Head of caudate nucleus (tissue), 42 donors: Measurements from ENCODE around the gene MCM9.
A peak's percentile ranks its signal among the peaks of the same experiment; 100 is the strongest.
"Not testable (repeated sequence)": the region's sequence is repeated elsewhere in the genome, so short reads cannot be mapped to it uniquely, and the experiment has no call there.

Source experiments
- DNase-seq, 42 donors: peaks; one replicate each; pipeline versions ENCODE4 v3.0.0 to v3.0.0-alpha.2; 2020 to 2021; ENCODE audit warnings: mixed read lengths in 7 of 42
- intact Hi-C: fragments of 100-400 bp; cut with DNase I; formaldehyde crosslinking; loops from one replicate; pipeline ENCODE4 v1.15.0; 2022

MCM9 gene

DNA sequence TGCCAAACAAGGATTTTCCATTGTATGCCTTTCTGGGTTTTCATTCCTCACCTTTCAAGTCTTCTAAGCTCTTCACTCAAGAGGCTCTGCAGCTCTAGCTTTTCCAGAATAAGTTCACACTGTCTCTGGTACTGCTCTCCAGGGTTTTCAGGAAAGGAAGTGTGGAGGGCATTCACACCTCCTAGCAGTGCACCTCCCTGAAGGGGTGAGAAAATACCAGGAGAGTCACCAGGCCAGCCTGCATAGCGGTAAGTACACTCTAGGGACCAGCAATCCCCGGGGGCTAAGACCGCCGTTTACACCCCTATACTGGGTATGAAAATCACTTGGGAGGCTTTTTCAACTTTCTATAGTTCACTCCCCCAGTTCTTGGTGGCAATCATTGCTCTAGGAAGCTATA lies 108.9 kb downstream of the MCM9 start:
- DNase-seq: no peak
- intact Hi-C loops: no loop called here

DNA sequence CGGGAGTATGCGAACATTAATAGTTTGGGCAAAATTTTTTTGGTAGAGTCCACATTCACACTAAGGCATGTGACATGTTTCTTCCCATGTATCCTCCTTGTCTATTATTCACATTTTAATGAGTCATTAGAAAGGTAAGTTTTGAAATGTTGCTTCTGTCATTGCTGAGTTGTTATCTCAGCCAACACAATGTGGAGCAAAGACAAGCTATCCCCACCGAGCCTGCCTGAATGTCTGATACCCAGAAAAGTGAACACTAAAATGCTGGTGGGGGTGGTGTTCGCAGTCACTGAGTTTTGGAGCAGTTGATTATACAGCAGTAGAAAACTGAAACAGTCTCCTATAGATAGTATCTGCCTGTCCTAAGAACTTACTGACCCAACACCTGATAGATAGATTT lies 109.3 kb downstream of the MCM9 start:
- intact Hi-C loops: no loop called here

DNA sequence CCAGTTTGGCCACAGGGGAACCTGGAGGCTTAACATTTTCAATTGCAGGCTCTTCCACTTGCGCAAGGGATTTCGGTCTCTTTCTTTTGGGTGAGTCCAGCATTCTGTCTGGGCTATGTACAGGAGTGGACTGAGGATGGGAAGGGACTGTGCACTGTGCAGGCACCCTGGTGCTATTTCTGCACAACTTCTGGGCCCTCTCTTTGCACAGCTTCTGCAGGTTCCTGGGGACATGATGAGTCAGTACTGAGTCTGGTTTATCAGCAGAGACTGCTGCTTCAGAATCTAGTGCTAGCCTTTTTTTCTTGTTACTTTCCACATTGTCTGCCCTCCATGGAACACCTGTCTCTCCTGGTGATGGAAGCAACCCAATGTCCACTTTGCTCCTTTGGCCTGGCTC lies 119.5 kb downstream of the MCM9 start:
- intact Hi-C loops: no loop called here
- no peak for DNase-seq

More for the DNA sequence above, 109.3 kb downstream of the MCM9 start:
- no peak for DNase-seq

DNA sequence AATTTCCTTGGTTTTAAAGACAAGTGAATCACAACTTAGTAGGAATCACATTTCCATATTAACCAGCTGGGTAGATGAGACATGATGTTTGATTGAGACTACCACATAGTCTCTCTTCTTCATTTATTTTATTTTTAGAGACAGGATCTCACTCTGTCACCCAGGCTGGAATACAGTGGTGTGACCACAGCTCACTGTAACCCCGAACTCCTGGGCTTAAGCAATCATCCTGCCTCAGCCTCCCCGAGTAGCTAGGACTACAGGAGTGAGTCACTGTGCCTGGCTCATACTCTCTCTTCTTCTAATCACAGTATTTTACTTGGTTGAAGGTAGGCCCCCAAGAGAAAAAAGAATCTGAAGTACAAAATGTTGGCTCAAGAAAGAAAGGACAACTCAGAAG lies 121.2 kb downstream of the MCM9 start:
- intact Hi-C loops: no loop called here
- no peak for DNase-seq

DNA sequence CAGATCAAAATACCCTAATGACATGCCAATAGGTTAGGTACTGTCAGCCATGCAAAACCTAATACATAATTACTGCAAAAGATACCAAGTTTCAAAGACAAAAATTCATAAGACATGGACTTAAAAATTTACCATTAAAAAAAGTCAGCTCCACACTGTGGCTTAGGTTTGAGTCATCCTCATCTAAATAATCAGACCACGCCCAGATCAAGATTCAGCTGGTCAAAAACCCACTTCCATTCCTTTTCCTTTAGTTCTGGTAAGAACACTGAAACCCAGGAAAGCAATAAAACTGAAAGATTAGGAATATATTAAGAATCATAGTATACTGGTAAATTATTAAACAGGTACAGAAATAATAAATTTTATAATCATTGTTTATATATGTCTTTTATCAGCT lies 122.0 kb downstream of the MCM9 start:
- intact Hi-C loops: no loop called here
- DNase-seq: no peak

DNA sequence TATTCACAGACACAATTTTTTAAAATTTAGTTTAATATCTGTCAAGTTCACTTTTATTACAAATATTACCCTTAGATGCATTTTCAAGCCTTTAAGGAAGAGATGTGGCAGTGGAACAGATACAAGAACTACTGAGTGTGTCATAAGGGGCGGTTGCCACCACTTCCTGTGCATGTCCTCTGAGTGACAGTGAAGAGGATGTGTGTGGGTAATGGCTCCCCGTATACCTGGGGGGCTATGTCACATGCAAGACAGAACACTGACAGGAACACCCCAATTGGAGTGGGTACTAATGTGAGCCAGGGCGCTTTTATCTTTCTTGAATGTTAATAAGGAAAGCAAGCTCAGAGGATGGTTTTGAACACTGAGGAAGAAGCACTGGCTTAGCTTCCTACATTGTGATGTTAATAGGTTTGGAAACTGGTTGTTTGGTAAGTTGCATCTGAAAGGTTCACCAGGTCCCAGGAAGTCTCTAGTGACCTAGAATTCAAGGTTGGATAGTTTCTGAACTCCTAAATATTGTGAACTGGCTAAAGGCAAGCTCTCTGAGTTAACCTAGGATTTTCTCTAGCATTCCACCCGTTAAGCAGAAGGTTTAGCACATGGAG lies 124.4 kb downstream of the MCM9 start:
- intact Hi-C loops: no loop called here
- peak in 2 of 42 donors; percentile 5 to 31 for DNase-seq

DNA sequence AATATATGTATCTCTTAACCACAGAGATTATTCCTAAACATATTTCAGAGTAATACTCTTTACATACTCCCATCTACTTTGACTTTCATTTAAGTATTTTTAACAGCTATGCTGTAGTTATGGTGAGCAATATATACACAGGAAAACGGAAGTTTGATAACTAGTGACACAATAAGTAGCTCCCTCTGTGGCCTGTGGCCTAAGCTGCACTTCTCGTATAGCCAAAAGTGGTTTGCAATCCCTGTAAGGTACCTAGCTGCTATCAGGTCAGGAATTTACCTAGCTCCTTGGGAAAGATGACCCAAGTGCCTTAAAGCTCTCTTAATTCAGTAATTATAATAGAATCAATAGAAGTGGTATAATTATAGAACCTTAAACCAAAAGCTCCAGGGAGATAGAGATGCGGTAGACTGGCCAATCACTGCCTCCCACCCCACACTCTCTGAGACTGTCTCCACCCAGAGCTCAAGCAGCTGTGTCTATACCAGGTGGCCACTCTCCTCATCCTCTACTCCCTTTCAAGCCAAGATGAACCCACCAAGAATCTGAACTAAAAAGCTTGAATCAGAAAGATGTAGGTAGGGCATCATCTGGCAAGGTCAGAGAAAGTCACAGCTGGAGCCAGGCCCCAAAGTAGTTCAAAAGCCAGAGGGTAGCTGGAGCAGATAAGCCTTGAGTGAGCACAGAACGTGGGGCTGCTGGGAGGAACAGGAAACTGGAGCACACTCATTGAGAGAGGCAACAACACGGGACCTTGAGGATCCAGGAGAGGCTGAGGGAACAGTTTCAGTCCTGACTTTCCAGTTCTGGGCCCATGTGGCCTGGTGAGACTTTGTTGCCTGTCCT lies 125.9 kb downstream of the MCM9 start:
- intact Hi-C loops: no loop called here
- no peak for DNase-seq

DNA sequence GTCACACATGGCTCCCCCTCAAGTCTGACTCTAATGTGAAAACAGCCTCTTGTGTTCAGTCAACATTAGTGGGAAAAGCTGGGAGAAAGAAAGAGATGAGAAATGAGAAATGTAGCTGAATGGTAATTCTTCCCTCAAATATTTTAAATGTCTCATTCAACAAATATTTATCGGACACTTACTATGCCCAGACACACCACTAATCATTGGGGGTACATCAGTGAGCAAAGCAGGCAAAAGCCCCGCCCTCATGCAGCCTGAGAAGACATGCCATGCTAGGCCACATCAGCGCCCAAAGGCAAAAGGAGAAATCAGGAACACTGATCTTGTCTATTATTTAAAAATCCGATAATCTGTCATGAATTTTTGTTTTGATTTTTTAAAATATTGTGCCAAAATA lies 130.9 kb downstream of the MCM9 start:
- intact Hi-C loops: no loop called here
- no peak for DNase-seq

DNA sequence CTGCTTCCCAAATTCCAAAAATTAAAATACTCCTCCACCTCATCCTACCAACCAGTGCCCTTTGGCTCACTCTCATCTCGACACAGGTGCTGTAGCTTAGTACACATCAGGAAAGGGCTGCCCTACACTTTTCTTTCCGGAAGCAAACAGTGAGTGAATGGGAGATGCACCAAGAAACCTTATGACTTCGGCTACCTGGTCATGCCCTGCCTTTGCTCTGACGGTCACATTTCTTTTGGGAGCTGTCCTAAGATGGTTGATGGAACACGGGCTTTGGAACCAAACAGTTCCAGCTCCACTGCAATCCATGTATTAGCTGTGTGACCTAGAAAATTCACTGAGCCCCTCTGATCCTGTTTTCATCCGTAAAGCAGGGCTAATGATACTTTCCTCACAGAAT lies 133.7 kb downstream of the MCM9 start:
- intact Hi-C loops: no loop called here
- no peak for DNase-seq

DNA sequence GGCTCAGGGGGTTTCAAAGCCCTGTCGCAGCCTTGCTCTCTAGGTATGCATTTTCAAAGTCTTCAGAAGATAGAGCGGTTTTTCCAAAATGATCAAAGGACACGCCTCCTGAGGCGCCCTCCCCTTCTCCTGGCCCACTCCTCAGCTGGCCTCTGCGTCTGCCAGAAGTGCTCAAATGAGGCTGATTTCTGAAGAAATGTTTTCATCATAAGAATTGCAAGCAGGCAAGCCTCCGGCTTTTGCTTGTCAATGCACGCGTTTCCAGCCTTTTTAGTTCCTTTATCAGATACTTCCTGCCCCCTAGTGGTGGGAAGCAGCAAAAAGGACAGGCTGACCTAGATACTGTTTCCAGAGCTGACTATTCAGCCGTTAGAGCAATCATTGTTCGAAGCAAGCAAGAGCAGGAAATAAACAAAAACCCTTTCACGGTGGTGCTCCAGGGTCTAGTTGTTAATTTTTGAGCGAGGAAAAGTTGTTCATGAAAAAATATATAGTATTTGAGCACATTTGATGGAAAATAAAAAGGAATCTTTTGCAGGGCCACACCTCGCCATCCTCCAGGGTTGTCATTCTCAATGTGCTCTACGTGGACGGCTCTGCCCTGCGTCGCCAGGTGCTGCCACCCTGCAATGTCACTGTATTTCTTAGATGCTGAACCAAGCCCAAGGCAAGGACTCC lies 134.4 kb downstream of the MCM9 start:
- intact Hi-C loops: no loop called here
- DNase-seq: peak; percentile 53 to 97 (median 90)

DNA sequence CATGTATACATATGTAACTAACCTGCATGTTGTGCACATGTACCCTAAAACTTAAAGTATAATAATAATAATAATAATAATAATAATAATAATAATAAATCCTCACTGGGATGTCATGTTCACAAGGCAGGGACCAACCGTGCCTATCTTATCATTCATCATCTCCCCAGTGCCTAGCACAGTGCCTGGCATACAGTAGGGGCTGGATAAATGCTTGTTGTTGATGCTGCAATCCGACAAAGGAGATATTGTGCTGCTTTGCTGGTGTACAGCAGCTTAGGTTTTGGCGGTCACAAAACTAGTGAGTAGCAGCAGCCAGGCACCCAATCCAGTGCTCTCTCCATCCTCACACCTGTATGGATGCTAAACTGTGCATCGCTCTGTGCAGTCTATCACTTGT lies 135.1 kb downstream of the MCM9 start:
- intact Hi-C loops: no loop called here
- DNase-seq: no peak

DNA sequence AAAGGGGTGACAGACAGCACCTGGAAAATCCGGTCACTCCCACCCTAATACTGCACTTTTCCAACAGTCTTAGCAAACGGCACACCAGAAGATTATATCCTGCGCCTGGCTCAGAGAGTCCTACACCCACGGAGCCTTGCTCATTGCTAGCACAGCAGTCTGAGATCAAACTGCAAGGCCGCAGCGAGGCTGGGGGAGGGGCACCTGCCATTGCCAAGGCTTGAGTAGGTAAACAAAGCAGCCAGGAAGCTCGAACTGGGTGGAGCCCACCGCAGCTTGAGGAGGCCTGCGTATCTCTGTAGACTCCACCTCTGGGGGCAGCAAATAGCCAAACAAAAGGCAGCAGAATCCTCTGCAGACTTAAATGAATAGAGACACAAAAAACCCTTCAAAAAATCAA lies 138.4 kb downstream of the MCM9 start:
- intact Hi-C loops: not testable (repeated sequence)
- peak in 1 of 42 donors; percentile 18 for DNase-seq

DNA sequence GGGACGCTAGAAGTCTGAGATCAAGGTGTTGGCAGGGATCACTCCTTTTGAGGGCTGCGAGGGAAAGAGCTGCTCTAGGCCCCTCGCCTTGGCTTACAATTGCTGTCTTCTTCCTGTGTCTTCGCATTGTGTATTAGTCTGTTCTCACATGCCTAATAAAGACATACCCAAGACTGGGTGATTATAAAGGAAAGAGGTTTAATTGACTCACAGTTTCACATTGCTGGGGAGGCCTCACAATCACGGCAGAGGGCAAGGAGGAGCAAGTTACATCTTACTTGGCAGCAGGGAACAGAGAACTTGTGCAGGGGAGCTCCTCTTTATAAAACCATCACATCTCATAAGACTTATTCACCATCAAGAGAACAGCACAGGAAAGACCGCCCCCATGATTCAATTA lies 143.5 kb downstream of the MCM9 start:
- DNase-seq: peak in 1 of 42 donors; percentile 31
- intact Hi-C loops: no loop called here

DNA sequence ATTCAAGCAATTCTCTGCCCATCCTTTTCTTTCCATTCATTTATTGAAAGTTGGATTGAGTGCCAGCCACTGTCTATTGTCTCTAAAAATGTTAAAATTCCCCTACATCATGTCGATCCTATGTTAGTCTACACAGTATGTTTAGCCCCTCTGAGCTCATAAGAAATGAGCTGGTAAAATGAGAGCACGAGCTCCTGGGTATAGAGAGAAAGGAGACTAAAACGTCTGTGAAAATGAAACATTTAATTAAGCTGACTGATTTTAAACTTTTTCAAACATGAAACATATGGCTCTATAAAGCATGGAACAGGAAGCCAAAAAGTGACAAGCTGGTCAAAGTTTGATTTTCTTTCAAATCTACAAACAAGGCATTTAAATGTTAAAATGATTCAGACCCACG lies 145.0 kb downstream of the MCM9 start:
- no peak for DNase-seq
- intact Hi-C loops: loop anchor here (10.0 kb wide), 1 partner anchor 135 kb away; the partner anchor contains the start of gene CEP85L

DNA sequence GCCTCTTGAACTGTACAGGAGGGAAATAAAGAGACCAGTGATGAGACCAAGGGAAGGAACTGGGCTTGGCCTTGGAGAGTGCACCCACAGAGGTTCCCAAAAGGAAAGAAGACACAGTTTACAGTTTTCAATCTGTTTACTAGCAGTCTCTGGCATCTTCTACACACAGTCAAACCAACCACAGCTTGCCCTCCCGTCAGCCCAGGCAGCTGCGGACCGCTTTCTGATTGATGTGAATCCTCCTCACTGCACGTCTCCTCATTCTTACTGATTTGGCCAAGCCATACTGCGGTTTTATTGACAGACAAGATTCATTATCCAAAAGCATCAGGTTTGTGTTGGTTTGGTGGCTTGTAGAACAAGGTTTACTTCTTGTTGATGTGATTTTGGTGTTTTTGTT lies 145.5 kb downstream of the MCM9 start:
- peak in 1 of 42 donors; percentile 42 for DNase-seq
- intact Hi-C loops: loop anchor here (10.0 kb wide), 1 partner anchor 135 kb away; the partner anchor contains the start of gene CEP85L

DNA sequence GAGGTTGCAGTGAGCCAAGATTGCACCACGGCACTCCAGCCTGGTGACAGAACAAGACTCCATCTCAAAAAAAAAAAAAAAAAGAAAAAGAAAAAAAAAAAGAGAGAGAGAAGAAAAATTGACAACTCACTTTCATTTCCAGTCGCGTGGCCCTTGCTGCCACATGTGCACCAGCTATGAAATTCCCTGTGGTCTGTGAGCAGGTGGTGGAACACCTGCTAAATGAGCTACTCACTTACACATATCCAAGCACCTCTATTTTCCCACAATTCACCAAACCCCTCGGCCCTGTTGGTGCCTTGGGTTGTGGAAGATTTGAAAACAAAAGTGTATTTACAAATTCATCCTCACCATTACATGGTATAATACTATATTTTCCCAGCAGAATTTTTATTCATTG lies 146.3 kb downstream of the MCM9 start:
- peak in 1 of 42 donors; percentile 33 for DNase-seq
- intact Hi-C loops: loop anchor here (10.0 kb wide), 1 partner anchor 134 kb away; the partner anchor contains the start of gene CEP85L

DNA sequence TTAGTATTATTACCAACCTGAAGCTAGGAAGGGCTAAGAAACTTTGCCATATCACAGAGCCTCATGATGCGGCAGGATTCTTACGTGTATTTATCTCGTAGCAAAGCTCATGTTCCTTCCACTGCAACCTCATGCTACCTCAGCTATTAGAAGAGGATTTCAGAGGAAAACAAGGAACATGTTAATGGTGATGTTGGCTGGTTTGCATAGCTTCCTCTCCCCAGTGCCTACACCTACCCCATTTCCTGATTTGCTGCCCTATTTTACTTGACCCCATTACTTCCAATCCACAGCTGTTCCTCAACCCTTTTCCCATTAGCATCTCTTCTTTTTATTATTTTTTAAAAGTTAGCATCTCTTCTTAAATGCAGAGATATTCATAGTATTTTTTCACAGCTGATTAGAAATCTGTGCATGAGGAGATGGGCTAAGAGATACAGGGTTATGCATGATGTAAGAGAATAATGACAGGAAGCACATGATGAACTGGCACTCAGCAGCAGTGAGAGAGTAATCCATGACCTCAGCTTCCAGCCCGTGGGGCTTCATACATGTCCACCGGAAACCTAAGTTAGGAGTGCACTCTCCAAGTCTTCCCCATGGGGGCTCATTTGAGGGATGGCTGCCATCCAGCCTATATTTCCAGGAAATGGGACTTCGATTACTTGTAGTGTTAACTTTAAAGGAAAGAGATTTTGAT lies 147.1 kb downstream of the MCM9 start:
- peak in 1 of 42 donors; percentile 39 for DNase-seq

DNA sequence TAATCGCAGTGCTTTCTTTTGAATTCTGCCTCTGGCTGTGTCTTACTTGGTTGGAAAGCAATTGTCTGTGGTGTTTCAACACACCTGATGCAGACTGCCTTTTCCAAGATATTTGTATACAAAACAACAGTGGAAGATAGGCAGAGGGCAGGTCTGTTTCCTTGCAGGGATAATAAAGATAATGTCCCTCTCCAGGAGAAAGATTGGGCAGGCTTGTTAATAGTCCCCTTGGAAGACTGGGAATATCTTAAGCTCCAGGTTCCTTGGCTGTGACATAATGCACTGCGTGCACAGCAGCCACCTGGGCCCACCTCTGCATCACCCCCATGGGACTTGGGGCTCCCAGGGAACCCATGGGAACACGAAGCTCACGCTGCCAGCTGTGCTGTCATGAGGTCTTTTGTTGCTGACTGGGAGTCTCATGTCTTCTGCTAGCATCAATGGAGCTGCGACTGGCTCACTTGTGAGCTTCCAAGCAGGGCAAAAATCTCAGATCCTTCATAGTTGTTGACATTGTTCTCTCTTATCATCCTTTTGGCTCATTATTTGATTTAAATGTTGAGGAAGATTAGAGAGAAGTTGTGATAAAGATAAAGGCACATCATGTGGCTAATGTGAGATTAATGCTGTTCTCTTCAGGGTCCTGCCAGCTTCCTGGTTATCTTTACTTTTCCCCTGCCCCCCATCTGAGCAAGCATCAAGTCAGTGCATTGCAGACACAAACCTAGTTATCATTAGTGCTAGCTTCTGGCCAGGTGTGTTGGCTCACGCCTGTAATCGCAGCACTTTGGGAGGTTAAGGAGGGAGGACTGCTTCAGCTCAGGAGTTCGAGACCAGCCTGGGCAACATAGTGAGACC lies 148.1 kb downstream of the MCM9 start:
- no peak for DNase-seq

More for the DNA sequence above, 147.1 kb downstream of the MCM9 start:
- intact Hi-C loops: loop anchor here (10.0 kb wide), 1 partner anchor 133 kb away; the partner anchor contains the start of gene CEP85L

More for the DNA sequence above, 148.1 kb downstream of the MCM9 start:
- intact Hi-C loops: loop anchor here (10.0 kb wide), 1 partner anchor 132 kb away; the partner anchor contains the start of gene CEP85L
